AG04449 (cell line): Measurements from ENCODE around the gene PHGDH.

Source experiments
- CTCF ChIA-PET: fragments of 350-600 bp; formaldehyde crosslinking; extraction: SDS; loops from one replicate; lab custom pipeline; 2021; ENCODE audit warnings: antibody characterized with exemption; lab: Yijun Ruan, JAX
- POLR2A ChIA-PET: fragments of 400-600, 350-600 bp; formaldehyde crosslinking; extraction: SDS; loops from one replicate; lab custom pipeline; 2020; ENCODE audit warnings: antibody characterized with exemption, inconsistent platforms; lab: Yijun Ruan, JAX
- DNase-seq: peaks from one replicate; pipeline ENCODE4 v3.0.0-alpha.2; 2010; ENCODE audit warnings: low read depth, low spot score
- H3K4me3 ChIP-seq: 2 replicates; pipeline ENCODE4 v1.5.1; 2011; ENCODE audit warnings: low read depth, mild to moderate bottlenecking, control low read depth, low read length
- CTCF ChIP-seq: IDR thresholded peaks from one replicate; pipeline ENCODE4 v1.5.1; 2011; ENCODE audit warnings: mild to moderate bottlenecking, moderate library complexity, low read length, control low read depth, inconsistent platforms; ENCODE audit not compliant: insufficient read depth; ENCODE audit errors: missing control alignments

PHGDH gene

GRCh38 chr1:119673171-119673940, 38.4 kb upstream of the PHGDH start:
- ChIA-PET POLR2A (interaction anchor here (1.1 to 1.6 kb wide), 2 partner anchors 25 to 39 kb away, joined by 3 to 10 read pairs; partner anchors contain the start of genes PHGDH and ZNF697), CTCF (interaction anchor here (0.9 to 40.8 kb wide), 6 partner anchors 8 to 70 kb away, joined by 3 to 1203 read pairs (median 64); partner anchors contain the start of gene ZNF697)
- DNase-seq, result no peak
- no peak overlapping the region for H3K4me3 ChIP-seq
- no peak for TF ChIP-seq CTCF

GRCh38 chr1:119674111-119674526, 37.6 kb upstream of the PHGDH start:
- H3K4me3 ChIP-seq, result no peak overlapping the region
- ChIA-PET POLR2A (interaction anchor here (0.6 to 1.6 kb wide), 3 partner anchors 26 to 63 kb away, joined by 3 to 10 read pairs (median 3); partner anchors contain the start of genes PHGDH and ZNF697), CTCF (interaction anchor here (0.6 to 40.8 kb wide), 11 partner anchors 10 to 124 kb away, joined by 3 to 1203 read pairs (median 15); partner anchors contain the start of gene ZNF697)
- DNase-seq, result no peak
- no peak for TF ChIP-seq CTCF

GRCh38 chr1:119674835-119675289, 36.9 kb upstream of the PHGDH start:
- TF ChIP-seq CTCF, result no peak
- POLR2A ChIA-PET, result interaction anchor here (1.1 to 1.6 kb wide), 2 partner anchors 27 to 37 kb away, joined by 3 to 10 read pairs; partner anchors contain the start of genes PHGDH and ZNF697
- CTCF ChIA-PET, result interaction anchor here (0.7 to 40.8 kb wide), 22 partner anchors 9 to 165 kb away, joined by 3 to 1203 read pairs (median 5); partner anchors contain the start of gene ZNF697
- no peak for DNase-seq
- H3K4me3 ChIP-seq, result no peak overlapping the region

GRCh38 chr1:119675349-119676345, 36.1 kb upstream of the PHGDH start:
- H3K4me3 ChIP-seq, result peak overlapping the region; percentile 48
- TF ChIP-seq CTCF, result peak; percentile 60
- POLR2A ChIA-PET, result interaction anchor here (1.0 to 1.6 kb wide), 2 partner anchors 28 to 64 kb away, joined by 4 to 10 read pairs; partner anchors contain the start of gene ZNF697
- peak; percentile 60 for DNase-seq
- CTCF ChIA-PET, result interaction anchor here (0.6 to 40.8 kb wide), 30 partner anchors 8 to 1880 kb away, joined by 3 to 1203 read pairs (median 4); partner anchors contain the start of genes PHGDH and ZNF697

- TF ChIP-seq CTCF, result no peak
- no peak for DNase-seq
- H3K4me3 ChIP-seq, result no peak overlapping the region
- ChIA-PET POLR2A (interaction anchor here (1.0 kb wide), 1 partner anchor 65 kb away, joined by 4 read pairs; no protein-coding TSS in a partner anchor), CTCF (interaction anchor here (0.6 to 40.8 kb wide), 11 partner anchors 12 to 127 kb away, joined by 3 to 1203 read pairs (median 4); partner anchors contain the start of genes PHGDH and ZNF697)
Measured at GRCh38 chr1:119676571-119677206, 35.0 kb upstream of the PHGDH start.
